Type B pancreatic cell (in vitro differentiated cells): ENCODE data around the gene RER1. TPM values are rescaled to one million over a fixed set of nuclear protein-coding genes. Genes with fewer than 3 reads are reported as not detected.
"Not testable (repeated sequence)": the region's sequence is repeated elsewhere in the genome, so short reads cannot be mapped to it uniquely, and the experiment has no call there.

ENCODE experiments used
- DNase-seq: peaks from one replicate; pipeline ENCODE4 v3.0.0; 2021; ENCODE audit warnings: mixed read lengths; ENCODE audit not compliant: unreplicated experiment; ENCODE audit errors: extremely low spot score
- H3K27ac Mint-ChIP-seq: 2 replicates; pipeline ENCODE4 v1.8.0; 2021; ENCODE audit warnings: mild to moderate bottlenecking, mixed read lengths
- H3K27me3 Mint-ChIP-seq: 2 replicates; pipeline ENCODE4 v1.8.0; 2021; ENCODE audit warnings: mixed read lengths
- H3K36me3 Mint-ChIP-seq: 2 replicates; pipeline ENCODE4 v1.8.0; 2021; ENCODE audit warnings: mixed read lengths
- H3K4me1 Mint-ChIP-seq: one replicate; pipeline ENCODE4 v1.8.0; 2021; ENCODE audit warnings: mixed read lengths; ENCODE audit not compliant: unreplicated experiment
- H3K4me3 Mint-ChIP-seq: 2 replicates; pipeline ENCODE4 v1.8.0; 2021; ENCODE audit warnings: mild to moderate bottlenecking, mixed read lengths
- H3K9me3 Mint-ChIP-seq: 2 replicates; pipeline ENCODE4 v1.8.0; 2021; ENCODE audit warnings: mixed read lengths
- total RNA-seq: library from RNA; stranded (reverse); gene quantifications from 2 replicates; pipeline ENCODE4 v1.2.1, GENCODE V29; 2021; ENCODE audit warnings: low replicate concordance
- TF ChIP-seq, protein P1 (sequence below): fragments of 200-600 bp; sonication (generic); conservative IDR thresholded peaks from 2 replicates; pipeline ENCODE4 v1.5.0; 2021; ENCODE audit warnings: antibody characterized with exemption, mild to moderate bottlenecking

RER1 gene
- total RNA-seq, 1 donor from 2014 or later, result 126 TPM

DNA sequence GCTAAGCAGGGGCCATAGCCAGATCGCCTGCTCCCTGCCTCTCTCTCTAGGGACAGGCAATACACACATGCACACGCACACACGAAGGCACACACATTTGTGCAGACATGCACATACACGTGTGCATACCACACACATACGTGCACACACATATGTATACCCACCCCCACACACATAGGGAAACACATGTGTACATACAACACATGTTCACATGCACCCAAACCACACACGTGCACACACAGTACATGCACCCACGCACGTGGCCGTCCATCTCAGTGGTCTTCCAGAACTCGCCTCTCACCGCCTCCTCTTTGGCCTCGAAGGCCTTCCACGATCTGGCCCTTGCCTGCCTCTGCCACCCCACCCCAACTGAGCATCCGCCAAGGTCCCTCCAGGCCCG, 46.0 kb downstream of the RER1 start:
- Mint-ChIP-seq H3K27me3 (peaks cover 40% of the 10 kb centered on the region), H3K4me3 (no peak overlapping the region), H3K36me3 (no peaks in the 10 kb centered on the region), H3K9me3 (no peaks in the 10 kb centered on the region), H3K27ac (peak overlapping the region; percentile 64), H3K4me1 (no peaks in the 10 kb centered on the region)
- TF ChIP-seq, protein P1, sequence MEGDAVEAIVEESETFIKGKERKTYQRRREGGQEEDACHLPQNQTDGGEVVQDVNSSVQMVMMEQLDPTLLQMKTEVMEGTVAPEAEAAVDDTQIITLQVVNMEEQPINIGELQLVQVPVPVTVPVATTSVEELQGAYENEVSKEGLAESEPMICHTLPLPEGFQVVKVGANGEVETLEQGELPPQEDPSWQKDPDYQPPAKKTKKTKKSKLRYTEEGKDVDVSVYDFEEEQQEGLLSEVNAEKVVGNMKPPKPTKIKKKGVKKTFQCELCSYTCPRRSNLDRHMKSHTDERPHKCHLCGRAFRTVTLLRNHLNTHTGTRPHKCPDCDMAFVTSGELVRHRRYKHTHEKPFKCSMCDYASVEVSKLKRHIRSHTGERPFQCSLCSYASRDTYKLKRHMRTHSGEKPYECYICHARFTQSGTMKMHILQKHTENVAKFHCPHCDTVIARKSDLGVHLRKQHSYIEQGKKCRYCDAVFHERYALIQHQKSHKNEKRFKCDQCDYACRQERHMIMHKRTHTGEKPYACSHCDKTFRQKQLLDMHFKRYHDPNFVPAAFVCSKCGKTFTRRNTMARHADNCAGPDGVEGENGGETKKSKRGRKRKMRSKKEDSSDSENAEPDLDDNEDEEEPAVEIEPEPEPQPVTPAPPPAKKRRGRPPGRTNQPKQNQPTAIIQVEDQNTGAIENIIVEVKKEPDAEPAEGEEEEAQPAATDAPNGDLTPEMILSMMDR, result no peak
- DNase-seq, result no peak

- no peak overlapping the region for H3K4me3 Mint-ChIP-seq
- no peak overlapping the region for H3K27ac Mint-ChIP-seq
- no peak for DNase-seq
- H3K9me3 Mint-ChIP-seq, result no peaks in the 10 kb centered on the region
- peaks cover 41% of the 10 kb centered on the region for H3K27me3 Mint-ChIP-seq
- H3K36me3 Mint-ChIP-seq, result no peaks in the 10 kb centered on the region
- H3K4me1 Mint-ChIP-seq, result no peaks in the 10 kb centered on the region
- TF ChIP-seq, protein P1, result no peak
These were observed 46.4 kb downstream of the RER1 start for GRCh38 chr1:2438038-2438437.

GRCh38 chr1:2438641-2439040, 47.0 kb downstream of the RER1 start:
- Mint-ChIP-seq H3K36me3 (no peaks in the 10 kb centered on the region), H3K4me3 (no peak overlapping the region), H3K9me3 (no peaks in the 10 kb centered on the region), H3K4me1 (no peaks in the 10 kb centered on the region), H3K27me3 (peaks cover 37% of the 10 kb centered on the region), H3K27ac (no peak overlapping the region)
- TF ChIP-seq, protein P1, result no peak
- DNase-seq, result no peak

- Mint-ChIP-seq H3K4me1 (no peaks in the 10 kb centered on the region), H3K27me3 (peaks cover 36% of the 10 kb centered on the region), H3K36me3 (no peaks in the 10 kb centered on the region), H3K4me3 (no peak overlapping the region), H3K9me3 (no peaks in the 10 kb centered on the region), H3K27ac (no peak overlapping the region)
- DNase-seq, result no peak
- TF ChIP-seq, protein P1, result no peak
These were observed 47.7 kb downstream of the RER1 start for GRCh38 chr1:2439369-2439768.

GRCh38 chr1:2440346-2440745, 48.7 kb downstream of the RER1 start:
- peaks cover 42% of the 10 kb centered on the region for H3K27me3 Mint-ChIP-seq

DNA sequence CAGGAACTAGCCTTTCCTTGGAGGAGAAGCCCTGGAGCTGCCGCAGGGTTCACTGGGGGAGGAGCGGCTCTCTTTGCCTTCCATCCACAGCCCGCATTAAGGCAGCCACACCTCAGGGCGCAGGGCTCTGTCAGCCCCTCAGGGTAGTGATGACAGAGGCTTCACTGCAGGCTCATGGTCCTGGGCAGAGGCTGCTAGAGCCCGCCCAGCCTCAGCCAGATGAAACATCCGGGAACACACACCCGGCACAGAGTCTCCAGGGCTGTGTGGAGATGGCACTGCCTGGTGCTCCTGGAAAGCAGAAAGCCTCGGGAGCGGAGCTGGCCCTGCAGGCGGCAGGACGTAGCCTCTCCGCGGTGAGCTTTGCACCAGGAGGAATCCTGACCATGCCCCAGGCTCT, 50.1 kb downstream of the RER1 start:
- no peaks in the 10 kb centered on the region for H3K9me3 Mint-ChIP-seq
- no peak overlapping the region for H3K27ac Mint-ChIP-seq
- peaks cover 43% of the 10 kb centered on the region for H3K27me3 Mint-ChIP-seq
- no peak overlapping the region for H3K4me3 Mint-ChIP-seq
- TF ChIP-seq, protein P1, result no peak
- H3K36me3 Mint-ChIP-seq, result no peaks in the 10 kb centered on the region
- no peak for DNase-seq
- H3K4me1 Mint-ChIP-seq, result no peaks in the 10 kb centered on the region

More at GRCh38 chr1:2440346-2440745, 48.7 kb downstream of the RER1 start:
- H3K27ac Mint-ChIP-seq, H3K4me1 Mint-ChIP-seq, H3K9me3 Mint-ChIP-seq, H3K36me3 Mint-ChIP-seq, H3K4me3 Mint-ChIP-seq: not testable (repeated sequence)
- peak; percentile 84 for DNase-seq
